Neural cell (in vitro differentiated cells): ENCODE data around the gene HCFC2. TPM values are rescaled to one million over a fixed set of nuclear protein-coding genes. Genes with fewer than 3 reads are reported as not detected.

Experiments
- H2AFZ ChIP-seq: fragments of 200-600, 300-800 bp; sonication (generic), shearing (Covaris generic); 2 replicates; pipeline ENCODE4 v1.6.0; 2014; ENCODE audit warnings: low read depth, mild to moderate bottlenecking, antibody characterized with exemption, low read length, moderate library complexity
- H3F3A ChIP-seq: fragments of 200-600 bp; shearing (Covaris generic); 2 replicates; pipeline ENCODE4 v1.6.1; 2016; ENCODE audit warnings: mild to moderate bottlenecking, moderate library complexity, mixed read lengths, antibody characterized with exemption, low read length; ENCODE audit not compliant: insufficient read depth, poor library complexity, severe bottlenecking
- H3K27ac ChIP-seq: fragments of 200-600, 300-800 bp; sonication (generic), shearing (Covaris generic); 2 replicates; pipeline ENCODE4 v1.5.1; 2014; ENCODE audit warnings: mild to moderate bottlenecking, low read length, moderate library complexity
- H3K27me3 ChIP-seq: fragments of 300-800, 200-600 bp; sonication (generic), shearing (Covaris generic); 2 replicates; pipeline ENCODE4 v1.6.0; 2014; ENCODE audit warnings: mild to moderate bottlenecking, low read depth, low read length, moderate library complexity; ENCODE audit not compliant: insufficient read depth
- H3K36me3 ChIP-seq: fragments of 300-800, 200-600 bp; sonication (generic), shearing (Covaris generic); 2 replicates; pipeline ENCODE4 v1.5.1; 2014; ENCODE audit warnings: mild to moderate bottlenecking, antibody characterized with exemption, low read length, moderate library complexity; ENCODE audit not compliant: insufficient read depth
- H3K4me2 ChIP-seq: fragments of 300-800, 200-600 bp; sonication (generic), shearing (Covaris generic); 2 replicates; pipeline ENCODE4 v1.6.0; 2014; ENCODE audit warnings: mild to moderate bottlenecking, low read length
- H3K4me3 ChIP-seq: fragments of 300-800, 200-600 bp; sonication (generic), shearing (Covaris generic); 2 replicates; pipeline ENCODE4 v1.5.1; 2014; ENCODE audit warnings: mild to moderate bottlenecking, low read length, moderate library complexity
- H3K79me2 ChIP-seq: fragments of 200-600 bp; shearing (Covaris generic); replicated peaks from 2 replicates; pipeline ENCODE4 v1.6.0; 2014; ENCODE audit warnings: mild to moderate bottlenecking, low read length, moderate library complexity; ENCODE audit not compliant: insufficient read depth
- H3K9ac ChIP-seq: fragments of 300-800, 200-600 bp; sonication (generic), shearing (Covaris generic); 2 replicates; pipeline ENCODE4 v1.6.1; 2016; ENCODE audit warnings: mild to moderate bottlenecking, low read length, mixed read lengths
- H3K9me2 ChIP-seq: fragments of 200-600 bp; shearing (Covaris generic); 2 replicates; pipeline ENCODE4 v1.6.1; 2016; ENCODE audit warnings: mild to moderate bottlenecking, low read length, mixed read lengths; ENCODE audit not compliant: insufficient read depth
- H3K9me3 ChIP-seq: fragments of 200-600, 300-800 bp; sonication (generic), shearing (Covaris generic); 2 replicates; pipeline ENCODE4 v1.6.1; 2016; ENCODE audit warnings: mild to moderate bottlenecking, mixed run types, low read length, moderate library complexity, mixed read lengths
- H4K20me1 ChIP-seq: fragments of 200-600 bp; shearing (Covaris generic); 2 replicates; pipeline ENCODE4 v1.6.1; 2016; ENCODE audit warnings: mild to moderate bottlenecking, mixed run types; ENCODE audit not compliant: insufficient read depth
- CTCF ChIP-seq: fragments of 450-650 bp; IDR thresholded peaks from 2 replicates; pipeline ENCODE4 v1.5.1; 2014; ENCODE audit warnings: antibody characterized with exemption, mild to moderate bottlenecking, moderate library complexity; ENCODE audit not compliant: poor library complexity, severe bottlenecking
- EP300 ChIP-seq: fragments of 450-650 bp; conservative IDR thresholded peaks from 2 replicates; pipeline ENCODE4 v1.6.1; 2014; ENCODE audit warnings: antibody characterized with exemption, mild to moderate bottlenecking, moderate library complexity; ENCODE audit not compliant: poor library complexity, severe bottlenecking
- EZH2 ChIP-seq: fragments of 200-600, 300-800 bp; shearing (Covaris generic), sonication (generic); IDR thresholded peaks from 2 replicates; pipeline ENCODE4 v1.6.1; 2014; ENCODE audit warnings: antibody characterized with exemption, low read length, borderline replicate concordance, mild to moderate bottlenecking; ENCODE audit not compliant: insufficient read depth, poor library complexity, severe bottlenecking
- MXI1 ChIP-seq: fragments of 450-650 bp; conservative IDR thresholded peaks from 2 replicates; pipeline ENCODE4 v1.6.1; 2014; ENCODE audit warnings: antibody characterized with exemption, mild to moderate bottlenecking; ENCODE audit not compliant: poor library complexity, severe bottlenecking
- POLR2AphosphoS5 ChIP-seq: IDR thresholded peaks from 2 replicates; pipeline ENCODE4 v1.6.1; 2012
- RAD21 ChIP-seq: fragments of 450-650 bp; conservative IDR thresholded peaks from 2 replicates; pipeline ENCODE4 v1.6.1; 2014; ENCODE audit warnings: antibody characterized with exemption, mild to moderate bottlenecking, moderate library complexity
- REST ChIP-seq: IDR thresholded peaks from 2 replicates; pipeline ENCODE4 v1.6.1; 2012; ENCODE audit warnings: borderline replicate concordance
- SMC3 ChIP-seq: fragments of 450-650 bp; conservative IDR thresholded peaks from 2 replicates; pipeline ENCODE4 v1.6.1; 2014; ENCODE audit warnings: antibody characterized with exemption, mild to moderate bottlenecking, moderate library complexity; ENCODE audit not compliant: poor library complexity
- TAF1 ChIP-seq: IDR thresholded peaks from 2 replicates; pipeline ENCODE4 v1.6.1; 2012; ENCODE audit warnings: low read depth
- polyA plus RNA-seq: library from polyadenylated mRNA; depleted of rRNA; stranded (reverse); fragments of >200 nt; gene quantifications from 2 replicates; pipeline ENCODE4 v1.2.3, GENCODE V29; 2014

The HCFC2 gene
- polyA plus RNA-seq, 1 donor from 2014 or later: 62.4 TPM

DNA sequence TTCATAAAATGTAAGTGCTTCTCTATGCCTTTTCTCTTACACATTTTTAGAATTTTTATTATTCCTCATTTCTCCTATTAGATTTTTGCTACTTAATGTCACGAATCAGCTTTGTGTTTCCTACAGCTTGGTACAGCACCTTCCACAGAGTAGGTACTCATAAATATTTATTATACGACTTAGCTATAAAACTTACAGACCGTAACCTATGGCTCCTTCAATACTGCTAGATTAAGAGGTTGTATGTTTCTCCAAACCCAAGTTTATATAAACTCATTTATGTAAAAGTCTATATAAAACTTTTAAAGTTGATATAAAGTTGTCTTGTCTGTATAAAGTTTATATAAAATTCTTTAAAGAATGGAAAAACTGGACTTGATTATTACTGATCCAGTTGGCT, 62.2 kb downstream of the HCFC2 start:
- H4K20me1 ChIP-seq: no peaks in the 10 kb centered on the region
- no peak overlapping the region for H3K9ac ChIP-seq
- H3K4me3 ChIP-seq: no peak overlapping the region
- H3K9me2 ChIP-seq: no peaks in the 10 kb centered on the region
- no peaks in the 10 kb centered on the region for H3F3A ChIP-seq
- TF ChIP-seq EP300 (no peak), RAD21 (no peak), EZH2 (no peak), REST (no peak), POLR2AphosphoS5 (no peak), CTCF (no peak)
- no peak overlapping the region for H3K4me2 ChIP-seq
- H3K9me3 ChIP-seq: no peaks in the 10 kb centered on the region
- peaks cover 17% of the 10 kb centered on the region for H3K79me2 ChIP-seq
- H3K27ac ChIP-seq: no peak overlapping the region
- no peaks in the 10 kb centered on the region for H3K27me3 ChIP-seq
- H2AFZ ChIP-seq: no peak overlapping the region
- H3K36me3 ChIP-seq: peaks cover 12% of the 10 kb centered on the region

DNA sequence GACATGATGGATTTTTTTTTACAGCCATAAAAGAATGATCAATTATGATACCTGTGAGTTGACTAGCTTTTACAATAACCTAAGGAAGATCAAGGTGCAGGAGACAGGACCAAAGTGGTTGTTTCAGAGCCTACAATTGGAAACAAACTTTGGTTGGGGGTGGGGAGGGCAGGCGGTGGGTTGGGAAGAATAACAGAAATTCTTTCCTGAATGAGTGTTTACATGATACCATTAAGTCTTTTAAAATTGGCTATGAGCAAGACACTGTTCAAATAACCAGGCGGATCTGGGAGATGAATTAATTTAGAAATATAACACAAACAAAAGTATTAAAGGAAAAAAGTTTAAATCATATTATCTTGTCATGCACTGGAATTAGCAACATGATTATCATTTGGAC, 66.4 kb downstream of the HCFC2 start:
- Histone ChIP-seq H4K20me1 (no peaks in the 10 kb centered on the region), H3K9me3 (no peaks in the 10 kb centered on the region), H3K4me3 (no peak overlapping the region), H2AFZ (no peak overlapping the region), H3K36me3 (peaks cover 9% of the 10 kb centered on the region), H3K27ac (no peak overlapping the region), H3F3A (no peaks in the 10 kb centered on the region), H3K9me2 (no peaks in the 10 kb centered on the region), H3K27me3 (no peaks in the 10 kb centered on the region), H3K4me2 (no peak overlapping the region), H3K9ac (no peak overlapping the region), H3K79me2 (peaks cover 33% of the 10 kb centered on the region)
- no peak for TF ChIP-seq MXI1
- no peak for TF ChIP-seq SMC3
- TF ChIP-seq RAD21: no peak
- TF ChIP-seq REST: no peak
- TF ChIP-seq TAF1: no peak
